ENCODE data around the gene SLC6A11.

The SLC6A11 gene

GRCh38 chr3:10890665-10891064 lies 74.6 kb downstream of the SLC6A11 start:
- no peak for DNase-seq

- no peak for DNase-seq
Observed at GRCh38 chr3:10892622-10893021, 76.6 kb downstream of the SLC6A11 start.

GRCh38 chr3:10901296-10901945 lies 85.4 kb downstream of the SLC6A11 start:
- DNase-seq, result peak; percentile 10

DNA sequence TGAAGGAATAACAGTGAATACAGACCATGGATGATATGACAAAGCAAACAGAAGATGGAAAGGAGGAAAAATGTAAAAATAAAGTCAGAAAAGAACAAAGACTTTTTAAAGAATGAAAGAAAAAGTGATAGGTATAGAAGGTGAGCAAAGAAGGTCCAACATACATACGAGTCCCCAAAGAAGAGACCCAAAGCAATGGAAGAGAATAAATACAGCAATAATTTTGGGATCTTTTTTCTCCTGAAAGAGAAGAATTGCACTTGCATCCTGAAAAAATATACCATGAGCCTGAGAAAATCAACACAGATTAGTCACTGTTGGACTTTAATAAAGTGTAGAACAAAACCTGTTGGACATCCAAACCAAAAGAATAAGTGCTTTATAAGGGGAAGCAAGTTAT lies 91.2 kb downstream of the SLC6A11 start:
- no peak for DNase-seq

DNA sequence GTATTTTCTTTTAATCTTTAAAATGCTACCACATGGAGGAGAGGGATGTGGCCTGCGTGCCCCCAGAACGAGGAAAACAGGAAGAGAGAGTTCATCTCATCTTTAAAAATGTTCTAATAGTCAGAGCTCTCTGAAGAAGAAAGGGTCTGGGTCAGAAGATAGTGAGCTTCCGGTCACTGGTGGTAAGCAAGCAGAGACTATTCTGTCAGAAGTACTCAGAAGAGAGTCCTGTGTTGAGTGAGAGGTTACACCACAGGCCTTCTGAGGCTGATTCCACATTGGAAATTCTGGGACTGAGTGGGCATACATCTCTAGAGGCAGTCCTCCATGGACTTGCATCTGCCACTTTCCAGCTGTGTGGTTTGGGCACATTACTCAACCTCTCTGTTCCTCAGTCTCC lies 94.3 kb downstream of the SLC6A11 start:
- no peak for DNase-seq

- no peak for DNase-seq
Observed at GRCh38 chr3:10911350-10912002, 95.4 kb downstream of the SLC6A11 start.

DNA sequence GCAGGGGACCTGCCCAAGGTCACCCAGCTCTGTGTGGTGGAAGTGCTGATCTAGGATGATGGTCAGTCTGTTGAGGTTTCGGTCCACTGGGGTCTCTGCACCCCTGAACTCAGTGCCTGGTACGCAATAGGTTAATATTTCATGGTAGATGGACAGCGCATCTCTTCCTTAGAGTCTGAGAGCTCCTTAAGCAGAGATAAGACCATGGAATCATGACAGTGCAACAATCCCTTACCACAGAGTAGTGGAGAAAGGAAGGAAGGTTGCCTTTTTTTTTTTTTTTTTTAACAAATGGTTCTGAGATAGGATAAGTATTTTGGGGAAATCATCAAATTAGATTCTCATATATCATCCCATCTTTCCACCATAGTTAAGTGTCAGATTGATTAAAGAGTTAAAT lies 96.8 kb downstream of the SLC6A11 start:
- no peak for DNase-seq

GRCh38 chr3:10915376-10915775 lies 99.3 kb downstream of the SLC6A11 start:
- no peak for DNase-seq

GRCh38 chr3:10917176-10917575 lies 101.1 kb downstream of the SLC6A11 start:
- DNase-seq, result no peak

GRCh38 chr3:10918011-10918410 lies 102.0 kb downstream of the SLC6A11 start:
- peak; percentile 10 for DNase-seq

DNA sequence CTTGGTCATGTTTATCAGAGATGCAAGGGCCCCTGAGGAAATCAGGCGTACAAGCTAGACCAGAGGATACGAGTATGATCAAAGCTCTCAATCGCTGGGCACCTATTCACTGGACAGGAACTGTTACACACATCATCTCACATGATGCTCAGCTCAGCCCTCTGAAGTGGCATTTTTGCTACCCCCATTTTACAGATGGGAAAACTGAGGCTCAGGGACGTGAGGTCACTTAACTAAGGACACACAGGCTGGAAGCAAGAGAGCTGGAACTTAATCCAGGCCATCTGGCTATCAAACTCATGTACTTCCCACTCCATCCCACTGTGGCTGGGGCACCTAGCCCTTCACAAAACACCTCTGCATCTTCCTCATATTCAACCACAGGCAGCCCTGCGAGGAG lies 103.6 kb downstream of the SLC6A11 start:
- DNase-seq, result no peak

- DNase-seq, result no peak
Observed at GRCh38 chr3:10925436-10926255, 109.6 kb downstream of the SLC6A11 start.

GRCh38 chr3:10926256-10926810 lies 110.3 kb downstream of the SLC6A11 start:
- DNase-seq, result no peak

DNA sequence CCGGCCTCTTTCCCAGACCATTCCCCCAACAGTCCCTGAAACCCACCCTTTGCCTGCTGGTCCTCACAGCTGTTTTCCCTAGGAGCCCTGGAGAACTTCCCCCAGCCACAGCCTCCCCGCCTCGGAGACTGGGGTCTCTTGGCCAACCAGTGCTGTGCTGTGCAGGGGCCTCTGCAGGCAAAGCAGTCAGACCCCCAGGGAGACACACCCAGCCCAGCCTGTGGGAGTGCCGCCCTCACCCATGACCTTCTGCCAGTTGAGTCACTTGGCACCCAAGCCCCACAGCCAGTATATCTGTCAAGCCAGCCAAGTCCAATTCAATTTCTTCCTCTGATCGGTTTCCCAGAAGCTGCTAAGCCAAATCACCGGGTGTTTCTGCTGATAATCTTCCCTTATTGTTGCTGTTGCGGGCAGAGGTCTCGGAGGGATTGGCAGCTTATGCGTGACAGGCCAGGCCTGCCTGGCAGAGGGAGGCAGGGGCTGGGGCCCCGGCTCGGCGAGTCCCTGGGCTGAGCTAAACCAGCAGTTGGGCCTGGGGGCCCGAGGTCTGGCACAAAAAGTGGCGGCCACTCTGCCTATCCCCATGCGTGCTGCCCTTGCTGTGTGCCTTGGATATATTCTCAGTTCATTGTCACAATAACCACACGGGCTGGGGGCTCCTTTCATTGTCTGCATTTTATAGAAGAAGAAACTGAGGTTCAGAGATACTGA lies 110.9 kb downstream of the SLC6A11 start:
- no peak for DNase-seq

DNA sequence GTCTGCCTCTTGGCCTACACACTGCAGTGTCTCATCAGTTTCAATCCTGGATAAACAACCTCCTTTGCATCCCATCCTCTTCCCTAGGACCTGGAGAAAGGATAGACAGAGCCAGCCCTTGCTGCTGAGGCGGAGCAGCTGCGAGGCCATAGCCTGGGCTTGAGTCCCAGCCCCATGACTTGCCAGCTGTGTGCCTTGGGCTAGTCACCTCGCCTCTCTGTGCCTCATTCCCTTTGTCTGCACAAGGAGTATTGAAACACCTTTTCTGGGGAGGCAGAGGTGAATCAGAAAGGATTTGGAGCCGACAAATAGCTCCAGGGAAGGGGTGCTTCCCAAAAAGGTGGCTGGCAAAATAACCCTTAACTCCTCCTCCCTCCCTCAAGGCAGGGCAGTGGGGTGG lies 111.5 kb downstream of the SLC6A11 start:
- no peak for DNase-seq

GRCh38 chr3:10928407-10928960 lies 112.5 kb downstream of the SLC6A11 start:
- DNase-seq, result no peak

DNA sequence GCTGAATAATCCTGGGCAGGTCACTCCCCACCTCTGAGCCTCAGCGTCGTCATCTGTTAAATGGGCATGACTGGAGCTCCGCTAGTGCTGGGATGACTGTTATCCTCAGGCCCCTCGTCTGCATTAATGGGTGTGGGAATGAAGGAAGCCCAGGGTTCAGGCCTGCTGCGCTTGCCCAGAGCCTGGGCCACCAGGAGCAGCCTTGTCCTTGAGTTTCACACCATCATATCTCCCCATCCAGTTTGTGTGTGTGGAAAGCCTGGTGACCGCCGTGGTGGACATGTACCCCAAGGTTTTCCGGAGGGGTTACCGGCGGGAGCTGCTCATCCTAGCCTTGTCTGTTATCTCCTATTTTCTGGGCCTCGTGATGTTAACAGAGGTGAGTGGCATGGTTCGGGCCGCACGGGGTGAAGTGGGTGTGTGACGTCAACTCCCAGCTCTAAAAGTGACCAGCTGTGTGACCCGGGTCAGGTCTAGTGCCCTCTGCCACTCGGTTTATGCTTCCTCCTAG lies 113.0 kb downstream of the SLC6A11 start:
- DNase-seq, result no peak

GRCh38 chr3:10929978-10930665 lies 114.1 kb downstream of the SLC6A11 start:
- DNase-seq, result no peak

- DNase-seq, result no peak
Observed at GRCh38 chr3:10930666-10931040, 114.6 kb downstream of the SLC6A11 start.

- no peak for DNase-seq
Observed at GRCh38 chr3:10932596-10932995, 116.6 kb downstream of the SLC6A11 start.

GRCh38 chr3:10933021-10933420 lies 117.0 kb downstream of the SLC6A11 start:
- no peak for DNase-seq

GRCh38 chr3:10933470-10933804 lies 117.4 kb downstream of the SLC6A11 start:
- DNase-seq, result no peak
